ENCODE data around the gene TRPV4. TPM values are rescaled to one million over a fixed set of nuclear protein-coding genes. Genes with fewer than 3 reads are reported as not detected.

TRPV4 gene
- total RNA-seq, 1 donor from 2014 or later, result 5.6 TPM

- H3K27ac ChIP-seq, result no peak overlapping the region
- no peaks in the 10 kb centered on the region for H3K9me3 ChIP-seq
- DNase-seq (ENCODE audit: extremely low spot score in 2 of 2), result no peak
- intact Hi-C loops (cut with DNase I), result no loop called here
- H3K27me3 ChIP-seq, result no peaks in the 10 kb centered on the region
- peaks cover 7% of the 10 kb centered on the region for H3K4me1 ChIP-seq
- no peak overlapping the region for H3K4me3 ChIP-seq
- peaks cover 0 to 7% of the 10 kb centered on the region in 2 donors for H3K36me3 ChIP-seq
- TF ChIP-seq POLR2AphosphoS5 (IDR thresholded peaks at IDR 0.05; ENCODE audit: insufficient read depth in 1 of 2, low read depth in 1 of 2) (no peak), POLR2A (IDR thresholded peaks at IDR 0.05) (no peak), CTCF (IDR thresholded peaks at IDR 0.05) (no peak)
Observed at GRCh38 chr12:109847142-109847735, 14.0 kb upstream of the TRPV4 start.

GRCh38 chr12:109845824-109846205 is 12.6 kb upstream of the TRPV4 start:
- Histone ChIP-seq H3K4me1 (peaks cover 7% of the 10 kb centered on the region), H3K9me3 (no peaks in the 10 kb centered on the region), H3K27ac (no peak overlapping the region), H3K27me3 (no peaks in the 10 kb centered on the region), H3K36me3 (peaks cover 0 to 4% of the 10 kb centered on the region in 2 donors), H3K4me3 (peak overlapping the region in 1 of 2 donors; percentile 37)
- intact Hi-C loops (cut with DNase I), result no loop called here
- TF ChIP-seq POLR2A (IDR thresholded peaks at IDR 0.05) (no peak), CTCF (IDR thresholded peaks at IDR 0.05) (no peak), POLR2AphosphoS5 (IDR thresholded peaks at IDR 0.05; ENCODE audit: insufficient read depth in 1 of 2, low read depth in 1 of 2) (no peak)
- DNase-seq (ENCODE audit: extremely low spot score in 2 of 2), result no peak

GRCh38 chr12:109844983-109845823 is 12.0 kb upstream of the TRPV4 start:
- Histone ChIP-seq H3K9me3 (no peaks in the 10 kb centered on the region), H3K27ac (no peak overlapping the region), H3K36me3 (no peaks in the 10 kb centered on the region), H3K4me3 (peak overlapping the region in 1 of 2 donors; percentile 37), H3K27me3 (no peaks in the 10 kb centered on the region), H3K4me1 (peaks cover 7% of the 10 kb centered on the region)
- intact Hi-C loops (cut with DNase I), result no loop called here
- no peak for TF ChIP-seq POLR2A (IDR thresholded peaks at IDR 0.05)
- TF ChIP-seq CTCF (IDR thresholded peaks at IDR 0.05), result peak; percentile 89 to 99 (median 93)
- peak in 1 of 2 donors; percentile 45 for TF ChIP-seq POLR2AphosphoS5 (IDR thresholded peaks at IDR 0.05; ENCODE audit: insufficient read depth in 1 of 2, low read depth in 1 of 2)
- DNase-seq (ENCODE audit: extremely low spot score in 2 of 2), result no peak

GRCh38 chr12:109844091-109844490 is 10.9 kb upstream of the TRPV4 start:
- TF ChIP-seq POLR2A (IDR thresholded peaks at IDR 0.05) (no peak), CTCF (IDR thresholded peaks at IDR 0.05) (no peak), POLR2AphosphoS5 (IDR thresholded peaks at IDR 0.05; ENCODE audit: insufficient read depth in 1 of 2, low read depth in 1 of 2) (no peak)
- Histone ChIP-seq H3K4me1 (peaks cover 7% of the 10 kb centered on the region), H3K4me3 (no peak overlapping the region), H3K27ac (no peak overlapping the region), H3K36me3 (no peaks in the 10 kb centered on the region), H3K9me3 (no peaks in the 10 kb centered on the region), H3K27me3 (no peaks in the 10 kb centered on the region)
- no peak for DNase-seq (ENCODE audit: extremely low spot score in 2 of 2)
- intact Hi-C loops (cut with DNase I), result no loop called here

GRCh38 chr12:109842021-109842420 is 8.8 kb upstream of the TRPV4 start:
- H3K4me3 ChIP-seq, result no peak overlapping the region
- TF ChIP-seq POLR2A (IDR thresholded peaks at IDR 0.05) (no peak), CTCF (IDR thresholded peaks at IDR 0.05) (no peak), POLR2AphosphoS5 (IDR thresholded peaks at IDR 0.05; ENCODE audit: insufficient read depth in 1 of 2, low read depth in 1 of 2) (no peak)
- H3K4me1 ChIP-seq, result peaks cover 7% of the 10 kb centered on the region
- no peaks in the 10 kb centered on the region for H3K9me3 ChIP-seq
- H3K36me3 ChIP-seq, result no peaks in the 10 kb centered on the region
- no peak overlapping the region for H3K27ac ChIP-seq
- intact Hi-C loops (cut with DNase I), result no loop called here
- H3K27me3 ChIP-seq, result no peaks in the 10 kb centered on the region
- no peak for DNase-seq (ENCODE audit: extremely low spot score in 2 of 2)

All from vagina (tissue), 2 donors.